A549 (cell line): ENCODE results near the gene SHLD1. TPM values are rescaled to one million over a fixed set of nuclear protein-coding genes. Genes with fewer than 3 reads are reported as not detected.

Experiments used
- ATAC-seq, 2 experiments: fragments of 200-7000 bp in 1 of 2; fragments of >200 bp in 1 of 2; cut with Nextera tagmentation in 1 of 2; cut with Tn5 transposase in 1 of 2; 3 replicates each; pipeline versions ENCODE4 v1.8.0 to v1.9.1; 2018 to 2020; ENCODE audit warnings: mild to moderate bottlenecking in 1 of 2, moderate library complexity in 1 of 2
- CTCF ChIA-PET: fragments of 300-600 bp; sonication (Branson Sonifier 250); formaldehyde crosslinking; extraction: SDS; loops from one replicate; lab custom pipeline; 2021; ENCODE audit warnings: antibody characterized with exemption, inconsistent platforms; lab: Yijun Ruan, JAX
- POLR2A ChIA-PET: fragments of 350-600 bp; formaldehyde crosslinking; extraction: SDS; loops from one replicate; lab custom pipeline; 2021; ENCODE audit warnings: antibody characterized with exemption, inconsistent platforms; lab: Yijun Ruan, JAX
- DNase-seq, 2 experiments: peaks; one replicate each; pipeline versions ENCODE4 v3.0.0 to v3.0.0-alpha.2; 2011 to 2016; ENCODE audit warnings: low read depth in 1 of 2, low spot score in 1 of 2
- FAIRE-seq: peaks from 2 replicates; lab custom pipeline; 2011; peaks lifted over from hg19 to GRCh38; lab: Jason Lieb, UNC
- H3K27ac ChIP-seq, 2 experiments: fragments of >200 bp; sonication (Bioruptor Twin); formaldehyde crosslinking; 3 replicates each; pipeline ENCODE4 v1.5.1; 2016 to 2017
- H3K4me1 ChIP-seq: fragments of >200 bp; sonication (Bioruptor Twin); formaldehyde crosslinking; 3 replicates; pipeline ENCODE4 v1.6.1; 2016
- H3K4me2 ChIP-seq: fragments of >200 bp; sonication (Bioruptor Twin); formaldehyde crosslinking; 3 replicates; pipeline ENCODE4 v1.6.1; 2016
- H3K4me3 ChIP-seq: fragments of >200 bp; sonication (Bioruptor Twin); formaldehyde crosslinking; 3 replicates; pipeline ENCODE4 v1.5.1; 2016
- H3K9me3 ChIP-seq: fragments of >200 bp; sonication (Bioruptor Twin); formaldehyde crosslinking; 3 replicates; pipeline ENCODE4 v1.6.1; 2016
- BHLHE40 ChIP-seq: IDR thresholded peaks from 2 replicates; pipeline ENCODE4 v1.6.1; 2012; ENCODE audit warnings: low read depth, low read length, inconsistent platforms
- CEBPB ChIP-seq, 2 experiments: fragments of >200 bp in 1 of 2; sonication (Bioruptor Twin) in 1 of 2; formaldehyde crosslinking in 1 of 2; IDR thresholded peaks; 2 replicates each; pipeline ENCODE4 v1.6.1; 2012 to 2016
- CTCF ChIP-seq: fragments of >200 bp; sonication (Bioruptor Twin); formaldehyde crosslinking; IDR thresholded peaks from 3 replicates; pipeline ENCODE4 v1.5.1; 2016
- EHF ChIP-seq: fragments of 250-450 bp; sonication (Bioruptor Pico); IDR thresholded peaks from 2 replicates; pipeline ENCODE4 v1.5.0; 2020; ENCODE audit warnings: mild to moderate bottlenecking
- FOSL2 ChIP-seq, 2 experiments: fragments of 450-650 bp in 1 of 2; fragments of >200 bp in 1 of 2; sonication (Bioruptor Twin) in 1 of 2; formaldehyde crosslinking; IDR thresholded peaks; 2 replicates each; pipeline versions ENCODE4 v1.5.0 to v1.6.1; 2016 to 2020; ENCODE audit warnings: mild to moderate bottlenecking in 1 of 2, moderate library complexity in 1 of 2
- GATA3 ChIP-seq: IDR thresholded peaks from 2 replicates; pipeline ENCODE4 v1.6.1; 2012; ENCODE audit warnings: borderline replicate concordance
- HES2 ChIP-seq: fragments of >200 bp; sonication (Bioruptor Twin); formaldehyde crosslinking; IDR thresholded peaks from 2 replicates; pipeline ENCODE4 v1.6.1; 2016
- HOXA7 ChIP-seq: fragments of 250-450 bp; sonication (Bioruptor Pico); IDR thresholded peaks from 2 replicates; pipeline ENCODE4 v1.5.0; 2020; ENCODE audit warnings: mild to moderate bottlenecking, moderate library complexity
- JUNB ChIP-seq: fragments of >200 bp; sonication (Bioruptor Twin); formaldehyde crosslinking; IDR thresholded peaks from 2 replicates; pipeline ENCODE4 v1.6.1; 2016
- MAX ChIP-seq: IDR thresholded peaks from 2 replicates; pipeline ENCODE4 v1.6.1; 2012
- NFE2L2 ChIP-seq: fragments of 150-350 bp; conservative IDR thresholded peaks from 2 replicates; pipeline ENCODE4 v1.6.1; 2014; ENCODE audit warnings: low read length
- NR3C1 ChIP-seq: fragments of >200 bp; sonication (Bioruptor Twin); formaldehyde crosslinking; IDR thresholded peaks from 3 replicates; pipeline ENCODE4 v1.6.1; 2017
- PBX3 ChIP-seq: IDR thresholded peaks from 2 replicates; pipeline ENCODE4 v1.6.1; 2012
- RFX5 ChIP-seq: fragments of 450-650 bp; IDR thresholded peaks from 2 replicates; pipeline ENCODE4 v1.7.1; 2014; ENCODE audit warnings: antibody characterized with exemption, mild to moderate bottlenecking, moderate library complexity
- RNF2 ChIP-seq: fragments of 200-600 bp; sonication (generic); IDR thresholded peaks from 2 replicates; pipeline ENCODE4 v1.6.1; 2016; ENCODE audit warnings: low read depth, mild to moderate bottlenecking, antibody characterized with exemption, moderate library complexity, borderline replicate concordance
- TFCP2L1 ChIP-seq: fragments of 250-450 bp; sonication (Bioruptor Pico); IDR thresholded peaks from 2 replicates; pipeline ENCODE4 v1.5.0; 2021; ENCODE audit warnings: mild to moderate bottlenecking
- WGBS: methylation state at CpG from one replicate; pipeline ENCODE4 v1.1.6; 2017; ENCODE audit errors: missing lambda C conversion rate; 5-methylcytosine and 5-hydroxymethylcytosine counted together
- polyA plus RNA-seq, 4 experiments: library from polyadenylated mRNA; depleted of rRNA in 3 of 4; stranded (reverse); fragments of >200 nt; fragmentation: RNase III in 1 of 4; extraction: RNeasy Plus Mini Kit Qiagen cat#74134 plus additional on column Dnase treatment in 1 of 4; gene quantifications; 2 replicates in 3 of 4; 3 replicates in 1 of 4; pipeline ENCODE4 v1.2.3, GENCODE V29; 2011 to 2017

Gene SHLD1
- polyA plus RNA-seq, 2 of the 4 experiments (the other 2 are of a cell fraction), result 6.5 to 18.4 TPM

GRCh38 chr20:5845681-5846615 is 95.7 kb downstream of the SHLD1 start:
- FAIRE-seq (peak; percentile 86), DNase-seq (peak in 1 of 2 experiments; percentile 39), ATAC-seq (no peak)
- ChIA-PET CTCF (interaction anchor here (0.7 to 3.8 kb wide), 6 partner anchors 10 to 316 kb away, joined by 3 to 13 read pairs (median 5); no protein-coding TSS in a partner anchor), POLR2A (no interaction called here)
- H3K4me3 ChIP-seq, result no peak overlapping the region
- peak overlapping the region; percentile 53 for H3K4me2 ChIP-seq
- peak overlapping the region; percentile 8 to 24; a peak in 3 of 6 replicates for H3K27ac ChIP-seq
- TF ChIP-seq RNF2, result no peak
- TF ChIP-seq GATA3, result peak; percentile 19; the same call in 1 of the 2 replicates
- 46% methylated on average over 12 of the region's 12 CpGs for WGBS
- peaks cover 11% of the 10 kb centered on the region; the same call in 2 of the 3 replicates for H3K9me3 ChIP-seq
- H3K4me1 ChIP-seq, result peaks cover 48% of the 10 kb centered on the region

GRCh38 chr20:5848711-5849505 is 98.7 kb downstream of the SHLD1 start:
- H3K27ac ChIP-seq, result peak overlapping the region in 1 of 2 experiments; percentile 38; a peak in 2 of 6 replicates
- CTCF ChIA-PET, result interaction anchor here (0.6 to 1.7 kb wide), 3 partner anchors 11 to 84 kb away, joined by 3 to 5 read pairs (median 3); no protein-coding TSS in a partner anchor
- ATAC-seq, result no peak

GRCh38 chr20:5855939-5856338 is 105.7 kb downstream of the SHLD1 start:
- no peak for DNase-seq
- POLR2A ChIA-PET, result no interaction called here

More at GRCh38 chr20:5848711-5849505, 98.7 kb downstream of the SHLD1 start:
- FAIRE-seq (peak; percentile 28), DNase-seq (no peak)
- Histone ChIP-seq H3K9me3 (no peaks in the 10 kb centered on the region), H3K4me3 (no peak overlapping the region), H3K4me2 (peak overlapping the region; percentile 29), H3K4me1 (peaks cover 37% of the 10 kb centered on the region)
- TF ChIP-seq TFCP2L1 (CRISPR knock-in tag), result no peak
- no peak for TF ChIP-seq FOSL2 (IDR thresholded peaks at IDR 0.05)
- TF ChIP-seq FOSL2 (CRISPR knock-in tag; IDR thresholded peaks at IDR 0.05), result no peak
- TF ChIP-seq CEBPB (IDR thresholded peaks at IDR 0.05), result no peak
- TF ChIP-seq NFE2L2, result no peak
- no peak for TF ChIP-seq EHF (CRISPR knock-in tag)
- no peak for TF ChIP-seq NR3C1
- no peak for TF ChIP-seq PBX3
- TF ChIP-seq HOXA7 (CRISPR knock-in tag), result no peak
- no peak for TF ChIP-seq CTCF
- POLR2A ChIA-PET, result no interaction called here
- WGBS, result 58% methylated on average over 11 of the region's 11 CpGs

GRCh38 chr20:5859608-5860007 is 109.4 kb downstream of the SHLD1 start:
- FAIRE-seq (no peak), DNase-seq (no peak), ATAC-seq (no peak)
- H3K27ac ChIP-seq, result no peak overlapping the region
- ChIA-PET CTCF (interaction anchor here (1.0 to 1.8 kb wide), 4 partner anchors 9 to 15 kb away, joined by 3 to 5 read pairs (median 4); no protein-coding TSS in a partner anchor), POLR2A (interaction anchor here (1.1 kb wide), 1 partner anchor 14 kb away, joined by 3 read pairs; no protein-coding TSS in a partner anchor)
- H3K4me3 ChIP-seq, result no peak overlapping the region
- WGBS, result 82% methylated on average over 5 of the region's 5 CpGs
- no peak for TF ChIP-seq RNF2
- no peak for TF ChIP-seq MAX
- TF ChIP-seq HES2, result no peak
- no peak for TF ChIP-seq BHLHE40
- TF ChIP-seq NFE2L2, result no peak
- no peak for TF ChIP-seq RFX5
- peaks cover 8% of the 10 kb centered on the region; the same call in 1 of the 3 replicates for H3K4me1 ChIP-seq
- no peaks in the 10 kb centered on the region for H3K9me3 ChIP-seq
- no peak overlapping the region for H3K4me2 ChIP-seq

More at GRCh38 chr20:5855939-5856338, 105.7 kb downstream of the SHLD1 start:
- WGBS, result 56% methylated on average over 3 of the region's 3 CpGs
- no peak overlapping the region for H3K4me3 ChIP-seq
- no peak overlapping the region for H3K4me2 ChIP-seq
- H3K9me3 ChIP-seq, result no peaks in the 10 kb centered on the region
- H3K27ac ChIP-seq, result no peak overlapping the region
- ATAC-seq (no peak), FAIRE-seq (no peak)
- H3K4me1 ChIP-seq, result no peaks in the 10 kb centered on the region
- TF ChIP-seq JUNB, result no peak
- CTCF ChIA-PET, result no interaction called here
